ENCODE data around the gene LAMB4.

Gene LAMB4

GRCh38 chr7:108142180-108142579 lies 12.0 kb upstream of the LAMB4 start:
- DNase-seq, result no peak

GRCh38 chr7:108140671-108141070 lies 10.5 kb upstream of the LAMB4 start:
- no peak for DNase-seq

GRCh38 chr7:108138911-108139310 lies 8.8 kb upstream of the LAMB4 start:
- DNase-seq, result no peak

- no peak for DNase-seq
Observed at GRCh38 chr7:108137993-108138392, 7.8 kb upstream of the LAMB4 start.

GRCh38 chr7:108137040-108137439 lies 6.9 kb upstream of the LAMB4 start:
- DNase-seq, result no peak

GRCh38 chr7:108136191-108136688 lies 6.1 kb upstream of the LAMB4 start:
- no peak for DNase-seq

- no peak for DNase-seq
Observed at GRCh38 chr7:108135446-108136190, 5.5 kb upstream of the LAMB4 start.

- DNase-seq, result no peak
Observed at GRCh38 chr7:108134486-108134885, 4.3 kb upstream of the LAMB4 start.

- DNase-seq, result no peak
Observed at GRCh38 chr7:108132551-108133265, 2.5 kb upstream of the LAMB4 start.

GRCh38 chr7:108129018-108129965 lies 869 bp downstream of the LAMB4 start:
- DNase-seq, result no peak

- DNase-seq, result no peak
Observed at GRCh38 chr7:108128514-108128913, 1.6 kb downstream of the LAMB4 start.

GRCh38 chr7:108127461-108127860 lies 2.7 kb downstream of the LAMB4 start:
- DNase-seq, result no peak

- no peak for DNase-seq
Observed at GRCh38 chr7:108124820-108125219, 5.3 kb downstream of the LAMB4 start.

- DNase-seq, result no peak
Observed at GRCh38 chr7:108122181-108122580, 8.0 kb downstream of the LAMB4 start.

- DNase-seq, result no peak
Observed at GRCh38 chr7:108120933-108121332, 9.2 kb downstream of the LAMB4 start.

GRCh38 chr7:108120196-108120595 lies 10.0 kb downstream of the LAMB4 start:
- no peak for DNase-seq

GRCh38 chr7:108118959-108119358 lies 11.2 kb downstream of the LAMB4 start:
- DNase-seq, result no peak

- DNase-seq, result no peak
Observed at GRCh38 chr7:108114117-108114841, 15.9 kb downstream of the LAMB4 start.

- no peak for DNase-seq
Observed at GRCh38 chr7:108112683-108113082, 17.5 kb downstream of the LAMB4 start.

- peak in 3 of 51 donors; percentile 0 to 20 (median 4) for DNase-seq
Observed at GRCh38 chr7:108109221-108109908, 20.8 kb downstream of the LAMB4 start.

All from hypothalamus (tissue), 51 donors.